VCaP (cell line): Measurements from ENCODE around the gene DCDC2.
"Not testable (repeated sequence)": the region's sequence is repeated elsewhere in the genome, so short reads cannot be mapped to it uniquely, and the experiment has no call there.

ENCODE experiments used
- H3K27ac ChIP-seq: fragments of 450-650 bp; 2 replicates; pipeline ENCODE4 v1.5.1; 2017
- TF ChIP-seq, protein P1 (sequence below): fragments of 450-650 bp; conservative IDR thresholded peaks from 2 replicates; pipeline ENCODE4 v1.5.1; 2017; ENCODE audit warnings: mild to moderate bottlenecking, moderate library complexity

Gene DCDC2

DNA sequence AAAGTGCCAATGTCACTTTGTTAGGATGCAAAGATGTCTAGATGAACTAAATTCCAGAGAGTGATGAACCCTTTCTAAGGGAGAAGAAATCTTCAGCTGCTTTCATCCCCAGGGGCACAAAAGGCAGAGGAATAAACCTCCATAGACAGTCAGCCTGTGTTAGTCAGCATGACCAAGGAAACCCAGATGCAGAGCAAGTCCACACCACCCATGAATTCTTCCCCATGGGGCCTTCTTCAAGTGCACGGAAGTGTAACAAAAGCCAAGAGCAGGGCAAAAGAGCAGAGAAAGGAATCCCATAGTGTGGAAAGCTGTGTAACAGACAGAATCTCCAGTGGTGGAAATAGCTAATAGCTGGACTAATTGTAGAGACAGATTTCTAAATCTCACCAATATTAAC, 50.0 kb downstream of the DCDC2 start:
- TF ChIP-seq, protein P1, sequence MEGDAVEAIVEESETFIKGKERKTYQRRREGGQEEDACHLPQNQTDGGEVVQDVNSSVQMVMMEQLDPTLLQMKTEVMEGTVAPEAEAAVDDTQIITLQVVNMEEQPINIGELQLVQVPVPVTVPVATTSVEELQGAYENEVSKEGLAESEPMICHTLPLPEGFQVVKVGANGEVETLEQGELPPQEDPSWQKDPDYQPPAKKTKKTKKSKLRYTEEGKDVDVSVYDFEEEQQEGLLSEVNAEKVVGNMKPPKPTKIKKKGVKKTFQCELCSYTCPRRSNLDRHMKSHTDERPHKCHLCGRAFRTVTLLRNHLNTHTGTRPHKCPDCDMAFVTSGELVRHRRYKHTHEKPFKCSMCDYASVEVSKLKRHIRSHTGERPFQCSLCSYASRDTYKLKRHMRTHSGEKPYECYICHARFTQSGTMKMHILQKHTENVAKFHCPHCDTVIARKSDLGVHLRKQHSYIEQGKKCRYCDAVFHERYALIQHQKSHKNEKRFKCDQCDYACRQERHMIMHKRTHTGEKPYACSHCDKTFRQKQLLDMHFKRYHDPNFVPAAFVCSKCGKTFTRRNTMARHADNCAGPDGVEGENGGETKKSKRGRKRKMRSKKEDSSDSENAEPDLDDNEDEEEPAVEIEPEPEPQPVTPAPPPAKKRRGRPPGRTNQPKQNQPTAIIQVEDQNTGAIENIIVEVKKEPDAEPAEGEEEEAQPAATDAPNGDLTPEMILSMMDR = no peak
- no peak overlapping the region for H3K27ac ChIP-seq

DNA sequence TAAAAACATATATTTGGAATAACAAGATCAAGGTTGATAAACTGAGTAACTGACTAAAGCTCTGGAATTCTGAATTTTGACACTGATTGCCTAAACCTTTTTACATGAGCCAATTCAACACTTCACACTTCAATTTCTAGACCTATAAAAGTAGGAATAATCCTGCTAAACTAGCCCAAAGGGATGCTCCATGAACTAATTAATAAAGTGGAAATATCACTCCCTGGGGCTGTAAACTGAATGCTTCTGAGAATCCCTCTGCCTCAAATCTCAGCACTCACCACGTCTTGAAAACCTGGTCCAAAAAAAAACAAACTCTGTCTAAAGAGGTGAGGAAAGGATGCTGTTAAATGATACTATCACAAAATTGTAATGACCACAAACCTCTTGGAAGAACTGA, 50.9 kb downstream of the DCDC2 start:
- TF ChIP-seq, protein P1 = no peak
- no peak overlapping the region for H3K27ac ChIP-seq

DNA sequence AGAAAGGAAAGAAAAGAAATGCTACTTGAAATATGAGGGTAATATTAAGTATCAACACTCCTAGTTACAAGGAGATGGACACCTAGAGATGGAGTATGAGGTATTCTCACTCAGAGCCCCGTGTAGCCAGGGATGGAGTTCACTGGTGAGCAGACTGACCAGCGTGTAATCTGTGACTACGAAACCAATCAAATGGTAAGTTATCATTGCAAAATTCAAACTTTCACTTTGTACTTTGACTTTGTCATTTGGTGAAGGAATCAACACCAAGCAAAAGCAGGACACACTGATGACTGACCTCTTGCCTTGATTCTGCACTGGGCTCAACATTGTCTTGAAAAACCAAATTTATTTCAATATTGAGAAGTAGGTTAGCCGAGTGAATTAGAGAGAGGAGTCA, 51.8 kb downstream of the DCDC2 start:
- TF ChIP-seq, protein P1 = no peak
- H3K27ac ChIP-seq = no peak overlapping the region

DNA sequence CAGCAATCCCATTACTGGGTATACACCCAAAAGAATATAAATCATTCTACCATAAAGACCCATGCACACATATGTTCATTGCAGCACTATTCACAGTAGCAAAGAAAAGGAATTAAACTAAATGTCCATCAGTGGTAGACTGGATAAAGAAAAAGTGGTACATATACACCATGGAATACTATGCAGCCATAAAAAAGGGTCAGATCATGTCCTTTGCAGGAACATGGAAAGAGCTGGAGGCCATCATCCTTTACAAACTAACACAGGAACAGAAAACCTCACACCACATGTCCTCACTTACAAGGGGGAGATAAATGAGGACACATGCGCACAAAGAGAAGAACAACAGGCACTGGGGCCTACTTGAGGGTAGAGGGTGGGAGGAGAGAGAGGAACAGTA, 60.9 kb downstream of the DCDC2 start:
- TF ChIP-seq, protein P1 = no peak
- H3K27ac ChIP-seq = no peak overlapping the region

DNA sequence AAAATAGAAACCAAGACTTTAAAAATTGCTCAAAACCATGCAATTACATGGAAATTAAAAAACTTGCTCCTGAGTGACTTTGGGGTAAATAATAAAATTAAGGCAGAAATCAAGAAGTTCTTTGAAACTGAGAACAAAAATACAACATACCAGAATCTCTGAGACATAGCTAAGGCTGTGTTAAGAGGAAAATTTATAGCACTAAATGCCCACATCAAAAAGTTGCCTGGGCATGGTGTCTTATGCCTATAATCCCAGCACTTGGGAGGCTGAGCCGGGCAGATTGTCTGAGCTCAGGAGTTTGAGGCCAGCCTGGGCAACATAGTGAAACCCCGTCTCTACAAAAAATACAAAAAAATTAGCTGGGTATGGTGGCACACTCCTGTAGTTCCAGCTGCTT, 64.0 kb downstream of the DCDC2 start:
- H3K27ac ChIP-seq = not testable (repeated sequence)

DNA sequence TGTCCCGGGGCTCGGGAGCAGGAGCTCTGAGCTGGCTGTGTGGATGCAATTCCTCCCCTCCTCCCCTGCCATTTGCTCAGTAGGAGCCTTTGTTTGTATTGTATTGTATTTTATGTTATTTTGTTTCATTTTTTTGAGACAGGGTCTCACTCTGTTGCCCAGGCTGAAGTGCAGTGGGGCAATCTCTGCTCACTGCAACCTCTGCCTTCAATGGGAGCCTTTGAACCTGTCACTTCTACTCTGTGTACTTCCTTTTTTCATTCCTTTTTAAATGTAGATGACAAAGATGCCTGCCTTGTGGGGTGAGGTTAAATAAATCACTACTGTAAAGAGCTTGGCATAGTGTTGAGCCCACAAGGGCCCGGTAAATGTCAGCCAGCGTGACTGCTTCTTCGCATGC, 70.6 kb downstream of the DCDC2 start:
- TF ChIP-seq, protein P1 = no peak
- H3K27ac ChIP-seq = no peak overlapping the region

DNA sequence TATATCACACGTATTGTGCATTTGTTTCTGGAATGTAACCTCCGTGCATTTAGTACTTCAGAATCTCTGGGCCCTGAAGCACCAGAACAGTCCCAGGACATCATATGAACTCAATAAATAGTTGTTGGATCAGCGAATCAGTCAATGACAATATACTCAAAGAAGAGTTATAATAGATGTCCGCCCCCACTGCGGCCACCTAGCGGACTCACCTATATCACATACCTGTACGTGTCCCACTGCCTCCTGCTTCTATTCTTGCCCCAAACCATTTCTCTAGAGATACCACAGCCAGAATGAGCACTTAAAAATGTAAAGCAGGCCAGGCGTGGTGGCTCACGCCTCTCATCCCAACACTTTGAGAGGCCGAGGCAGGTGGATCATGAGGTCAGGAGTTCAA, 73.9 kb downstream of the DCDC2 start:
- H3K27ac ChIP-seq = peak overlapping the region; percentile 78
- TF ChIP-seq, protein P1 = no peak

DNA sequence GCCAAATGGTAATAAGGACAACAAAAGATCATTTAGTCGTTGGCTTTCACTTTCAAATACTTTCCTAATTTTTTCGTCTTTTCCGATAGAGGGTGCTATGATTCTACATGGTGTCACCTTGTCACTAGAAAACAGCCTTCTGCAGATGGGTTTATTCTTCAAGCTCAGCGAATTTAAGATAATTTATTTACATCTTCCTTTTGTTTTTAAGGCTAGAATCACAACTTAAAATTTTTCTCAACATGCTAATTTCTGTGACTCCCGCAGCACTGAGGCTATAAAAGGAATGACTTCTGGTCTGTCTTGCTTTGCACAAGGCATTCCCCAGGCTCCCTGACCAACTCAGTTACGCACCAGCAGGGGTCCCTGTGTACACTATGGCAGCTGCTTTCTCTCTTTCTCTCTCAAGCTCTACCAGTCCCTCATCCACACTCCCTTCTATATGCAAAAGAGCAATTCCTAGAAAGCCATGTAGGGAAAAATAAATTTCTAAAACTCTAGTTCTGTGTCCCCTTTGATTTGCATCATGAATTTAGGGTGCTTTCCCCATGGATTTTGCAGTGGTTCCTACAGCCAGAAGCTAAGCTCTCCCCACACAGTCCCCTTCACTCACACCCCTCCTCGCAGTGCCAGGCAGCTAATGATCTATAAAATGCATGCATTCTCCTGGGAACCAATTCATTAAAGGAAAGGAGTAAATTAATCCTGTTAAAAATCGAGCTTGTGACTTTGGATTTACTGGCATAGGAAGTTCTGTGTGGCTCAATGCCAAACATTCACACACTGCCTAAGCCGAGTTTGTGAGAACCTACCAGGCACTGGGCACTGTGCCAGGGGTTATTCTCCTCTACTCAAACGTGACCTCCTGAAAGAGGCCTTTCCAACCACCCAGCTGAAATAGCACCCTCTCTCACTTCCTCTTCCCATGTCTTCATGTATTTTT, 74.5 kb downstream of the DCDC2 start:
- TF ChIP-seq, protein P1 = peak; percentile 91
- peak overlapping the region; percentile 78 for H3K27ac ChIP-seq
